ENCODE results near the gene HOXC4. TPM values are rescaled to one million over a fixed set of nuclear protein-coding genes. Genes with fewer than 3 reads are reported as not detected.

HOXC4 gene
- total and polyA plus RNA-seq, 2 of the 8 experiments (the other 6 are each of a cell fraction or from before 2014, with no cell fraction given), result not detected

- TF ChIP-seq, protein P1, sequence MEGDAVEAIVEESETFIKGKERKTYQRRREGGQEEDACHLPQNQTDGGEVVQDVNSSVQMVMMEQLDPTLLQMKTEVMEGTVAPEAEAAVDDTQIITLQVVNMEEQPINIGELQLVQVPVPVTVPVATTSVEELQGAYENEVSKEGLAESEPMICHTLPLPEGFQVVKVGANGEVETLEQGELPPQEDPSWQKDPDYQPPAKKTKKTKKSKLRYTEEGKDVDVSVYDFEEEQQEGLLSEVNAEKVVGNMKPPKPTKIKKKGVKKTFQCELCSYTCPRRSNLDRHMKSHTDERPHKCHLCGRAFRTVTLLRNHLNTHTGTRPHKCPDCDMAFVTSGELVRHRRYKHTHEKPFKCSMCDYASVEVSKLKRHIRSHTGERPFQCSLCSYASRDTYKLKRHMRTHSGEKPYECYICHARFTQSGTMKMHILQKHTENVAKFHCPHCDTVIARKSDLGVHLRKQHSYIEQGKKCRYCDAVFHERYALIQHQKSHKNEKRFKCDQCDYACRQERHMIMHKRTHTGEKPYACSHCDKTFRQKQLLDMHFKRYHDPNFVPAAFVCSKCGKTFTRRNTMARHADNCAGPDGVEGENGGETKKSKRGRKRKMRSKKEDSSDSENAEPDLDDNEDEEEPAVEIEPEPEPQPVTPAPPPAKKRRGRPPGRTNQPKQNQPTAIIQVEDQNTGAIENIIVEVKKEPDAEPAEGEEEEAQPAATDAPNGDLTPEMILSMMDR (IDR thresholded peaks at IDR 0.05; ENCODE audit: control extremely low read depth in 1 of 3, insufficient read depth in 1 of 3, low read depth in 1 of 3, low read length in 3 of 3), result no peak
- no peak for TF ChIP-seq ZNF274 (IDR thresholded peaks at IDR 0.05; ENCODE audit: borderline replicate concordance, extremely low read depth, low read length)
- no peak for TF ChIP-seq CHD2 (IDR thresholded peaks at IDR 0.05; ENCODE audit: low read length)
These were observed 14.9 kb downstream of the HOXC4 start (continued) for GRCh38 chr12:54068418-54069070.

All from H1 (cell line).